IMR-90 (cell line): ENCODE data around the gene DUS2. TPM values are rescaled to one million over a fixed set of nuclear protein-coding genes. Genes with fewer than 3 reads are reported as not detected.

Source experiments
- ATAC-seq: fragments of 200-7000 bp; cut with Tn5 transposase; 2 replicates; pipeline ENCODE4 v1.9.1; 2020; ENCODE audit warnings: low read depth, mild to moderate bottlenecking, moderate library complexity
- BruUV-seq: library from RNA; stranded (reverse); fragments of 400-500 nt; replicated peaks from 2 replicates; lab custom pipeline; 2021; lab: Mats Ljungman, UMichigan
- CTCF ChIA-PET: fragments of 300-600 bp; formaldehyde crosslinking; extraction: SDS; loops from one replicate; lab custom pipeline; 2021; ENCODE audit warnings: antibody characterized with exemption; lab: Yijun Ruan, JAX
- POLR2A ChIA-PET: fragments of 300-600 bp; sonication (Branson Sonifier 250); formaldehyde crosslinking; loops from one replicate; lab custom pipeline; 2022; ENCODE audit warnings: antibody characterized with exemption; ENCODE audit not compliant: unreplicated experiment; lab: Charles Lee
- DNase-seq: peaks from one replicate; pipeline ENCODE4 v3.0.0; 2013
- H2AFZ ChIP-seq: replicated peaks from 2 replicates; pipeline ENCODE3; 2013; ENCODE audit warnings: low read length, mild to moderate bottlenecking; ENCODE audit not compliant: poor library complexity
- H2AK5ac ChIP-seq: 2 replicates; pipeline ENCODE4 v1.6.1; 2013; ENCODE audit warnings: low read depth, low read length, inconsistent platforms
- H2AK9ac ChIP-seq: replicated peaks from 2 replicates; pipeline ENCODE3; 2013; ENCODE audit warnings: mild to moderate bottlenecking, low read depth, low read length, moderate library complexity; ENCODE audit not compliant: poor library complexity
- H2BK120ac ChIP-seq: 2 replicates; pipeline ENCODE4 v1.6.1; 2013; ENCODE audit warnings: low read depth, low read length, inconsistent platforms
- H2BK15ac ChIP-seq: 3 replicates; pipeline ENCODE4 v1.6.1; 2013; ENCODE audit warnings: low read depth, low read length, inconsistent platforms
- H2BK20ac ChIP-seq: 2 replicates; pipeline ENCODE4 v1.6.1; 2013; ENCODE audit warnings: low read depth, mild to moderate bottlenecking, inconsistent platforms, low read length, moderate library complexity
- H2BK5ac ChIP-seq: 2 replicates; pipeline ENCODE4 v1.6.1; 2013; ENCODE audit warnings: mild to moderate bottlenecking, low read depth, low read length, inconsistent platforms; ENCODE audit not compliant: poor library complexity, severe bottlenecking
- H3K14ac ChIP-seq: replicated peaks from 2 replicates; pipeline ENCODE4 v1.6.1; 2013; ENCODE audit warnings: low read depth, low read length, inconsistent platforms
- H3K18ac ChIP-seq: 2 replicates; pipeline ENCODE4 v1.6.1; 2013; ENCODE audit warnings: low read depth, low read length, control low read depth
- H3K23ac ChIP-seq: 2 replicates; pipeline ENCODE4 v1.6.1; 2013; ENCODE audit warnings: low read depth, low read length, inconsistent platforms
- H3K27ac ChIP-seq: 2 replicates; pipeline ENCODE4 v1.5.1; 2013; ENCODE audit warnings: mild to moderate bottlenecking, control low read depth, low read length; ENCODE audit not compliant: insufficient read depth
- H3K27me3 ChIP-seq: 2 replicates; pipeline ENCODE4 v1.6.1; 2013; ENCODE audit warnings: low read length; ENCODE audit not compliant: control insufficient read depth, insufficient read depth
- H3K36me3 ChIP-seq: 2 replicates; pipeline ENCODE4 v1.6.1; 2013; ENCODE audit warnings: low read length, mixed read lengths; ENCODE audit not compliant: control insufficient read depth, insufficient read depth
- H3K4ac ChIP-seq: 2 replicates; pipeline ENCODE4 v1.6.1; 2013; ENCODE audit warnings: low read depth, low read length, inconsistent platforms
- H3K4me1 ChIP-seq: 2 replicates; pipeline ENCODE4 v1.6.1; 2013; ENCODE audit warnings: low read length, mixed read lengths; ENCODE audit not compliant: control insufficient read depth, insufficient read depth
- H3K4me2 ChIP-seq: 2 replicates; pipeline ENCODE4 v1.6.1; 2013; ENCODE audit warnings: low read depth, mild to moderate bottlenecking, control low read depth, low read length, moderate library complexity
- H3K4me3 ChIP-seq: 2 replicates; pipeline ENCODE4 v1.5.1; 2013; ENCODE audit warnings: low read depth, mild to moderate bottlenecking, control low read depth, low read length, moderate library complexity; ENCODE audit not compliant: insufficient read depth
- H3K56ac ChIP-seq: 2 replicates; pipeline ENCODE4 v1.6.1; 2013; ENCODE audit warnings: low read length, inconsistent platforms; ENCODE audit not compliant: insufficient read depth; ENCODE audit errors: extremely low read depth
- H3K79me1 ChIP-seq, 2 experiments: 2 replicates each; pipeline ENCODE4 v1.6.1; 2013; ENCODE audit warnings: low read length in 2 of 2, inconsistent platforms in 1 of 2, low read depth in 1 of 2
- H3K9ac ChIP-seq: 2 replicates; pipeline ENCODE4 v1.6.1; 2013; ENCODE audit warnings: low read depth, low read length, control low read depth
- H3K9me1 ChIP-seq: 2 replicates; pipeline ENCODE4 v1.6.1; 2013; ENCODE audit warnings: low read length, inconsistent platforms; ENCODE audit not compliant: insufficient read depth
- H3K9me3 ChIP-seq: 2 replicates; pipeline ENCODE4 v1.6.1; 2013; ENCODE audit warnings: low read length; ENCODE audit not compliant: control insufficient read depth, insufficient read depth
- H4K20me1 ChIP-seq: 2 replicates; pipeline ENCODE4 v1.6.1; 2013; ENCODE audit warnings: low read length, inconsistent platforms; ENCODE audit not compliant: insufficient read depth
- H4K5ac ChIP-seq: 2 replicates; pipeline ENCODE4 v1.6.1; 2013; ENCODE audit warnings: mild to moderate bottlenecking, low read depth, low read length, control low read depth
- H4K8ac ChIP-seq, 2 experiments: 2 replicates each; pipeline ENCODE4 v1.6.1; 2013; ENCODE audit warnings: low read depth in 2 of 2, low read length in 2 of 2, control low read depth in 1 of 2, inconsistent platforms in 1 of 2
- H4K91ac ChIP-seq: 2 replicates; pipeline ENCODE4 v1.6.1; 2013; ENCODE audit warnings: low read depth, low read length, inconsistent platforms; ENCODE audit not compliant: insufficient read depth
- BHLHE40 ChIP-seq: fragments of 150-350 bp; IDR thresholded peaks from 2 replicates; pipeline ENCODE4 v1.6.1; 2016; ENCODE audit warnings: mild to moderate bottlenecking, low read depth, low read length
- CEBPB ChIP-seq: IDR thresholded peaks from 2 replicates; pipeline ENCODE4 v1.6.1; 2012; ENCODE audit warnings: low read depth, low read length, improper control_type of control experiment
- CHD1 ChIP-seq: IDR thresholded peaks from 2 replicates; pipeline ENCODE4 v1.6.1; 2012; ENCODE audit warnings: low read depth, low read length, improper control_type of control experiment
- CTCF ChIP-seq: conservative IDR thresholded peaks from 2 replicates; pipeline ENCODE4 v1.5.1; 2012; ENCODE audit warnings: mild to moderate bottlenecking, low read depth, low read length, improper control_type of control experiment
- MAFK ChIP-seq: IDR thresholded peaks from 2 replicates; pipeline ENCODE4 v1.6.1; 2012; ENCODE audit warnings: low read depth, low read length, improper control_type of control experiment
- MAZ ChIP-seq: IDR thresholded peaks from 2 replicates; pipeline ENCODE4 v1.6.1; 2012; ENCODE audit warnings: low read depth, mild to moderate bottlenecking, low read length, improper control_type of control experiment, moderate library complexity, borderline replicate concordance
- MXI1 ChIP-seq: IDR thresholded peaks from 2 replicates; pipeline ENCODE4 v1.6.1; 2012; ENCODE audit warnings: low read depth, mild to moderate bottlenecking, low read length, moderate library complexity, borderline replicate concordance
- NFE2L2 ChIP-seq: fragments of 150-350 bp; IDR thresholded peaks from 2 replicates; pipeline ENCODE4 v1.6.1; 2016; ENCODE audit warnings: low read depth, mild to moderate bottlenecking, low read length
- RAD21 ChIP-seq: IDR thresholded peaks from 2 replicates; pipeline ENCODE4 v1.6.1; 2012; ENCODE audit warnings: low read length, improper control_type of control experiment
- RCOR1 ChIP-seq: IDR thresholded peaks from 2 replicates; pipeline ENCODE4 v1.6.1; 2012; ENCODE audit warnings: mild to moderate bottlenecking, low read length, improper control_type of control experiment; ENCODE audit not compliant: insufficient replicate concordance
- RFX5 ChIP-seq: IDR thresholded peaks from 2 replicates; pipeline ENCODE4 v1.8.0; 2012; ENCODE audit warnings: low read depth, mild to moderate bottlenecking, low read length, moderate library complexity
- USF2 ChIP-seq: fragments of 150-350 bp; IDR thresholded peaks from 2 replicates; pipeline ENCODE4 v1.6.1; 2017; ENCODE audit warnings: mild to moderate bottlenecking, antibody characterized with exemption, low read length, low read depth
- WGBS, 2 experiments: methylation state at CpG; one replicate each; pipeline versions ENCODE4 v1.1.5 to v1.1.7; 2013; ENCODE audit warnings: missing lambda C conversion rate in 2 of 2; ENCODE audit not compliant: insufficient read length in 1 of 2; ENCODE audit errors: extremely low coverage in 2 of 2; 5-methylcytosine and 5-hydroxymethylcytosine counted together
- dilution Hi-C: fragments of 300-500 bp; cut with HindIII; formaldehyde crosslinking; loops from one replicate; pipeline ENCODE4 v1.14.3; 2018; ENCODE audit warnings: low sequenced_read_pairs; ENCODE audit not compliant: unreplicated experiment
- in situ Hi-C: fragments of 300-500 bp; cut with MboI; formaldehyde crosslinking; loops from 3 replicates; pipeline ENCODE4 v1.14.3; 2019; ENCODE audit warnings: low sequenced_read_pairs, inconsistent platforms, mixed read lengths
- intact Hi-C: fragments of 100-400 bp; cut with micrococcal nuclease; formaldehyde crosslinking; loops from 2 replicates; pipeline ENCODE4 v1.10.0; 2022
- polyA plus RNA-seq, 3 experiments: library from polyadenylated mRNA; depleted of rRNA; stranded (reverse); fragments of >200 nt; gene quantifications; 2 replicates each; pipeline ENCODE4 v1.2.3, GENCODE V29; 2012; ENCODE audit warnings: low replicate concordance in 1 of 3
- total RNA-seq: library from RNA; depleted of rRNA; stranded (reverse); fragments of >200 nt; gene quantifications from 2 replicates; pipeline ENCODE4 v1.2.3, GENCODE V29; 2012
- TF ChIP-seq, protein P1 (sequence below): fragments of 150-350 bp; IDR thresholded peaks from 2 replicates; pipeline ENCODE4 v1.6.1; 2016; ENCODE audit warnings: low read depth, mild to moderate bottlenecking, low read length, moderate library complexity, borderline replicate concordance

Gene DUS2
- total and polyA plus RNA-seq, 2 of the 4 experiments (the other 2 are of a cell fraction): 15.8 to 30.5 TPM

DNA sequence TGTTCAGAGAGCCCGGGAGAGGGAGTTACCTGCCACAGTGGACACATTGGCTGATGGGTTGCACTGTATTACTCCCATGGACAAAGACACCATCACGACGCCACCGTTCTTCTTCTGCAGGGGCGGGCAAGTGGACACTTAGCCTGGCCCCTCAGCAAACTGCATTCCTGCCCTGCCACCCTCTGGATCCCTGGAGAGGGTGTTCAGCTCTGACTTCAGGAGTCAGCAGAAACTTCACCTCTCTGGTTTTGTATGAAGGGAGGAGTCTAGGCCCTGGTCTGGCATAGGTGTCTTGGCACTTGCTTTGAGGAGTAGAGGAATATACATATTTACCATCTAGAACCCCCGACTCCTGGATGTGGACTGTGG is 33.1 kb upstream of the DUS2 start:
- H2BK20ac ChIP-seq: no peak overlapping the region
- WGBS, 2 experiments: 80% methylated on average over 1 of the region's 6 CpGs; no CpG with 5 or more reads in 1 of the 2 experiments
- H2AK9ac ChIP-seq: no peak overlapping the region
- H3K4me2 ChIP-seq: no peak overlapping the region
- no peak overlapping the region for H2AK5ac ChIP-seq
- intact Hi-C loops: no loop called here
- CTCF ChIA-PET: interaction anchor here (1.7 kb wide), 1 partner anchor 23 kb away, joined by 3 read pairs; no protein-coding TSS in a partner anchor
- H4K8ac ChIP-seq: no peak overlapping the region
- no peak overlapping the region for H2AFZ ChIP-seq
- peaks cover 4% of the 10 kb centered on the region; the same call in 1 of the 2 replicates for H3K4me1 ChIP-seq
- H2BK15ac ChIP-seq: no peak overlapping the region
- H3K79me1 ChIP-seq: no peaks in the 10 kb centered on the region
- H3K14ac ChIP-seq: no peak overlapping the region
- DNase-seq: no peak
- no peak overlapping the region for H3K27ac ChIP-seq
- no peak overlapping the region for H3K56ac ChIP-seq
- H2BK5ac ChIP-seq: no peak overlapping the region
- dilution Hi-C loops: no loop called here
- H3K4ac ChIP-seq: no peak overlapping the region
- TF ChIP-seq RCOR1 (no peak), USF2 (no peak), MAFK (no peak), NFE2L2 (no peak), RFX5 (no peak), BHLHE40 (no peak), CHD1 (no peak), MAZ (no peak), CEBPB (no peak), MXI1 (no peak), CTCF (no peak), RAD21 (no peak)
- TF ChIP-seq, protein P1, sequence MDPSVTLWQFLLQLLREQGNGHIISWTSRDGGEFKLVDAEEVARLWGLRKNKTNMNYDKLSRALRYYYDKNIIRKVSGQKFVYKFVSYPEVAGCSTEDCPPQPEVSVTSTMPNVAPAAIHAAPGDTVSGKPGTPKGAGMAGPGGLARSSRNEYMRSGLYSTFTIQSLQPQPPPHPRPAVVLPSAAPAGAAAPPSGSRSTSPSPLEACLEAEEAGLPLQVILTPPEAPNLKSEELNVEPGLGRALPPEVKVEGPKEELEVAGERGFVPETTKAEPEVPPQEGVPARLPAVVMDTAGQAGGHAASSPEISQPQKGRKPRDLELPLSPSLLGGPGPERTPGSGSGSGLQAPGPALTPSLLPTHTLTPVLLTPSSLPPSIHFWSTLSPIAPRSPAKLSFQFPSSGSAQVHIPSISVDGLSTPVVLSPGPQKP: no peak
- no peaks in the 10 kb centered on the region; the same call in 1 of the 2 replicates for H3K9me1 ChIP-seq
- BruUV-seq: no TSS peak
- ATAC-seq: no peak
- no peak overlapping the region for H2BK120ac ChIP-seq
- H4K5ac ChIP-seq: no peak overlapping the region
- POLR2A ChIA-PET: no interaction called here
- peaks cover 5% of the 10 kb centered on the region; the same call in 1 of the 2 replicates for H3K27me3 ChIP-seq
- no peak overlapping the region for H3K23ac ChIP-seq
- no peaks in the 10 kb centered on the region for H3K36me3 ChIP-seq
- in situ Hi-C loops: no loop called here
- no peak overlapping the region for H3K4me3 ChIP-seq
- no peak overlapping the region for H3K18ac ChIP-seq
- no peak overlapping the region for H4K91ac ChIP-seq
- no peaks in the 10 kb centered on the region for H3K9me3 ChIP-seq
- H3K9ac ChIP-seq: no peak overlapping the region
- H4K20me1 ChIP-seq: no peaks in the 10 kb centered on the region; the same call in 1 of the 2 replicates
